Epithelial cell of esophagus (primary cell): ENCODE measurements around the gene ALOXE3.

Experiments used
- DNase-seq: peaks from one replicate; pipeline ENCODE4 v3.0.0; 2010; ENCODE audit warnings: low read depth
- H3K4me3 ChIP-seq: 2 replicates; pipeline ENCODE4 v1.5.1; 2011; ENCODE audit warnings: mild to moderate bottlenecking, low read length, control low read depth
- TF ChIP-seq, protein P1 (sequence below): IDR thresholded peaks from 2 replicates; pipeline ENCODE4 v1.5.1; 2011; ENCODE audit warnings: low read depth, mild to moderate bottlenecking, low read length, control low read depth, inconsistent platforms; ENCODE audit not compliant: insufficient read depth; ENCODE audit errors: missing control alignments

ALOXE3 gene

DNA sequence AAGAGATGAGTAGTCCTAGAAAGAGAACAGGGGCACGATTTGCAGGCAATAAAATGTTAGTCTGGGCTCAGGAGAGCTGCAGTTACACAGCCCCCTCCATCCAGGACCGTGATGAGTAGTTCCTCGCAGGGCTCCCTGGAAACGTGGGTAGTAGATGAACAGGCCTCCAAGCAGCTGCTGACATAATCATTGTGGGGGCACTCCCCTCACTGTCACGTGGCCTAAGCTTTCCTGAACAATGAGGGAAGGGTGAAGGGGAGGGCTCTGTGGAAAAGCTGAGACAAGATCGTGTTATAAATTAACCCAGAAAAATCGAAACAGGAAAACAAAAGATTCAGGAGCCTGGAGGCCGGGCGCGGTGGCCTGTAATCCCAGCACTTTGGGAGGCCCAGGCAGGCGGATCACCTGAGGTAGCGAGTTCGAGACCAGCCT lies 35.2 kb upstream of the ALOXE3 start:
- TF ChIP-seq, protein P1, sequence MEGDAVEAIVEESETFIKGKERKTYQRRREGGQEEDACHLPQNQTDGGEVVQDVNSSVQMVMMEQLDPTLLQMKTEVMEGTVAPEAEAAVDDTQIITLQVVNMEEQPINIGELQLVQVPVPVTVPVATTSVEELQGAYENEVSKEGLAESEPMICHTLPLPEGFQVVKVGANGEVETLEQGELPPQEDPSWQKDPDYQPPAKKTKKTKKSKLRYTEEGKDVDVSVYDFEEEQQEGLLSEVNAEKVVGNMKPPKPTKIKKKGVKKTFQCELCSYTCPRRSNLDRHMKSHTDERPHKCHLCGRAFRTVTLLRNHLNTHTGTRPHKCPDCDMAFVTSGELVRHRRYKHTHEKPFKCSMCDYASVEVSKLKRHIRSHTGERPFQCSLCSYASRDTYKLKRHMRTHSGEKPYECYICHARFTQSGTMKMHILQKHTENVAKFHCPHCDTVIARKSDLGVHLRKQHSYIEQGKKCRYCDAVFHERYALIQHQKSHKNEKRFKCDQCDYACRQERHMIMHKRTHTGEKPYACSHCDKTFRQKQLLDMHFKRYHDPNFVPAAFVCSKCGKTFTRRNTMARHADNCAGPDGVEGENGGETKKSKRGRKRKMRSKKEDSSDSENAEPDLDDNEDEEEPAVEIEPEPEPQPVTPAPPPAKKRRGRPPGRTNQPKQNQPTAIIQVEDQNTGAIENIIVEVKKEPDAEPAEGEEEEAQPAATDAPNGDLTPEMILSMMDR, result no peak
- H3K4me3 ChIP-seq, result peak overlapping the region; percentile 100
- peak; percentile 98 for DNase-seq

DNA sequence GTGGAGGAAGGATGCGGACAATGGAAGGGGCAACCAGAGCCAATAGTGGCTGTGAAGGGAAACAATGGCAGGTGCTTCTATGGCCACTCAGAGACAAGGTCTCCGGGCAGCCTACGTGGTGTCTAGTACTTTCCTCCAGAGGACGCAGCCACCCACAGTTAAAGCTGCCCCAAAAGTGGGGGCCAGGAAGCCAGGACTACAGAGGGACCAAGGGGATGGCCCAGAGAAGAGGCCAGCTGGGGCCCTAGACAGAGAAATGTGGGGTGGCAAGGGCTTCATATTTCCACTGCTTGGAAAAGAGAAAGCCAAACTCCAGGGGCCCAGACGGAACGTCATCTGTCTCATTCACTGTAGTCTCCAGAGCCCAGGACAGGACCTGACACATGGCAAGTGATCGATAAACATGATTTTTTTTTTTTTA lies 34.7 kb upstream of the ALOXE3 start:
- TF ChIP-seq, protein P1, result no peak
- DNase-seq, result no peak
- H3K4me3 ChIP-seq, result peak overlapping the region; percentile 100

DNA sequence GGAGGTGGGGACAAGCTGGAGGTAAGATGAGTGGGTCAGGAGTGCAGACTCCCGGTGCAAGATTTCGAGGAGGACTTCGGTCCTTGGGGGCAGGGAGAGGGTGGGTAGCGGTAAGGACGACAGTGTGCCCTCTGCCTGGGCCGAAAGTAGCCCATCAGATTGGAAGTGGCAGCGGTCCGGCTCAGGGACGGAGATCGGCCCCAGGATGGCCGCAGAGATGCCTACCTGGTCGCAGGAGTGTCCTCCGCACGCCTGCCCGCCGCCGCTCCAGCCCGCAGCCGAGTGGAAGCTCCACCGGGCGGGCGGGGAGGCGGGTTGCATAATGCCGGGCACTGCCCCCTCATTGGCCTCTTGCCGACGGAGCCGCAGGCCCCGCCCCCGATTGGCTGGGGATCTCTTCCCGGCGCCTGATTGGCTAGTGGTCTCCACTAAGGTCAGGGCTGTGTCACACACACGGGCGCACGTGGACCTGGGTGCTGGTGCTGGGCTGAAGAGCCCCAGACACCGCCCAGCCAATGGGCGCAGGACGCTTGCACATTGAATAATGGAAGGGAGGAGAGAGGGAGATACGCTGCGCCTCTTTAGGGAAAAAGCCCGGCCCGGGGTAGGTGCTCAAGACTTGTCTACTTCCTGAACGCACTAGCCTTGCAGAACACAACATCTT lies 33.9 kb upstream of the ALOXE3 start, which contains the start of gene PER1:
Gene PER1, minus strand, starts transcription at position 293 of the 664 bp plus-strand sequence. CDS start 1,698 bp downstream, outside the sequence.
- TF ChIP-seq, protein P1, result no peak
- peak; percentile 99 for DNase-seq
- peak within 1 kb of the TSS; percentile 100 for H3K4me3 ChIP-seq

DNA sequence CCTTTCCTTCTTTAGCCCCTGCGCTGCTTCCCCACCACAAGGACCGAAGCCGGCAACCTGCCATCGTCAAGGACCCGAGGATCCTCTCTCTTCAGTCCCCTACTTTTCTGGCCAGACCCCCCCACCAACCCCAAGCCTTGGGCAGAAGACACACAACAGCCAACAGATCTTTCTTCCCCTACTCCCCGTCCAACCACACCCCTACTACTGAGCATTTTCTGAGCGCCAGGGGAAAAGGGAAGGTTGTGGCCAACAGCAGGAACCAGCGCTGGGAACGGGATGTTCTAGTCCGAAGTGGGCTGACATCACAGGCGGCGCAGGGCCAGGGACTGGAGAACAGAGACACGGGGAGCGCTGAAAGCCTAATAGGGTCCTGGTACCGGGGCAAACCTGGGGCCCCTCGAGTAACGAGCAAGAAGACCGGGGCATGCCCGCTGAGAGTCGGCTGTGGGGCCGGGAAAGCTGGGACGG lies 33.4 kb upstream of the ALOXE3 start:
- TF ChIP-seq, protein P1, result no peak
- DNase-seq, result peak; percentile 45
- H3K4me3 ChIP-seq, result peak overlapping the region; percentile 100

DNA sequence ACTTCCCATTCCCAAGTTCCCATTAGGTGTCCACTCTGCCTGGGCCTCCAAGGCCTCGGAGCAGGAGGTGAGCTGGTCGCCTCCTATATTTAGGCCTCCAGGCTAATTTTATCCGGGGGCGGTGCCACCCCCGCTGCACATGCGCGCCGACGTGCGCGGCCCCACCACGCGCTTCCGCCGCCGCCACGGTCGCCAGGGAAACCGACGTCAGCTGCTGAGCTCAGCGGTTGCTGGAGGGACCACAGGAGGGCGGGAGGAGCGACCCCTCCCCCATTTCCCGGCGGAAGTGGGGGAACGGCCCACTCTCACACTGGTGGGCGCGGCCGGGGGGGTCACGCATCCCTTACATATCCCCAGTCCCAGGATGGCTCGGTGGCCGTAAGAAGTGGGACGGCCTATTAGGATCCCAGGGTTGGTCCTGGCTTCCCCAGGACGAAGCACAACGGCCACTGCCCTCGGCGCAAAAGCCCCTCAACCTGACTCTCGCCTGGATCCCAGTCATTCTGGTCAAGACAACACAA lies 32.9 kb upstream of the ALOXE3 start:
- H3K4me3 ChIP-seq, result peak overlapping the region; percentile 100
- peak; percentile 73 for DNase-seq
- TF ChIP-seq, protein P1, result no peak

DNA sequence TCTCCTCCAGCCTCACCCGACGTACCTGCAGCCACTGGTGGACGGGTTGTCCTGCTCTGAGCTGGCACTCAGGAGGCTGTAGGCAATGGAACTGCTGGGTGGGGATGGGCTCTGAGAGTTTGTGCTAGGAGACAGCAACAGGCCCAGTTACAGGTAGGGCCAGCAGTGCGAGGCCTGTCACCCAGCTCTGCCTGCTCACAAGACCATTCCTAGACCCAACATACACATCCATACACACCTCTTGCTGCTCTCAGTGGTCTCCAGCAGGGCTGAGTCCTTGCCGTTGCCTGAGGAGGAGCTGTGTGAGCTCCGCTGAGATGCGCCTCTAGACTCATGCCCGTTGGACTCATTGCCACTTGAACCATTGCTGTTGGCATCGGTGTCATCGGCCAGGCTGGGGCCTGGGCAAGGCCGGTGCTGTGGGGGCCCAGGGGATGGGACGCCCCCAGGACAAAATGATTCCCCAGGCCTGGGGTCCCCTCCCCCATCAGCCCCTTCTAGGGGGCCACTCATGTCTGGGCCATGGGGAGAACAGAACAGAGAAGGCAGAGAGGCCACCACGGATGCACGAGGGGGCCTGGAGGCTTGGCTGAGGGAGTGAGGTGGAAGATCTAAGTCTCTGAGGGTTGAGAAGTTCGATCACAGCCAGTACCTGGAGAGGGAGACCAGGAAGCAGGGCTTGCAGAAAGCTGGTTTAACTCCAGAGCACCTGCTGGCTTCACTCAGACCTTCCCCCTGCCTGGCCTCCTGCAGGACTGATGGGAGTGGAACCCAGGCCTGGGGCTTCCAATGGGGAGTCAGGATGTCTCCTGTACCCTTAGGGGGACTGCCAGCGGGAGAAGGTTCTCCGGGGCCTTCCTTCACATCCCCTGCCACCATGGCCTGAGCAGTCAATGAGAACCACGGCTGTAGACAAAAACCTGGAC lies 32.1 kb upstream of the ALOXE3 start:
- no peak for DNase-seq
- TF ChIP-seq, protein P1, result no peak
- H3K4me3 ChIP-seq, result peak overlapping the region; percentile 100
